Chondrocyte (in vitro differentiated cells): ENCODE data around the gene ATG3. TPM values are rescaled to one million over a fixed set of nuclear protein-coding genes. Genes with fewer than 3 reads are reported as not detected.

ENCODE experiments used
- DNase-seq: peaks from one replicate; pipeline ENCODE4 v3.0.0; 2021; ENCODE audit warnings: mixed read lengths, low spot score
- H3K27ac Mint-ChIP-seq: one replicate; pipeline ENCODE4 v1.8.0; 2021; ENCODE audit warnings: mild to moderate bottlenecking, moderate library complexity, mixed read lengths; ENCODE audit not compliant: unreplicated experiment
- H3K27me3 Mint-ChIP-seq: 2 replicates; pipeline ENCODE4 v1.8.0; 2021; ENCODE audit warnings: low read depth, mixed read lengths
- H3K36me3 Mint-ChIP-seq: 2 replicates; pipeline ENCODE4 v1.8.0; 2021; ENCODE audit warnings: low read depth, mixed read lengths
- H3K4me1 Mint-ChIP-seq: 2 replicates; pipeline ENCODE4 v1.8.0; 2021; ENCODE audit warnings: low read depth, mild to moderate bottlenecking, mixed read lengths
- H3K4me3 Mint-ChIP-seq: one replicate; pipeline ENCODE4 v1.8.0; 2021; ENCODE audit warnings: mild to moderate bottlenecking, moderate library complexity, mixed read lengths; ENCODE audit not compliant: unreplicated experiment
- H3K9me3 Mint-ChIP-seq: 2 replicates; pipeline ENCODE4 v1.8.0; 2021; ENCODE audit warnings: low read depth, mixed read lengths
- total RNA-seq: library from RNA; stranded (reverse); gene quantifications from 3 replicates; pipeline ENCODE4 v1.2.1, GENCODE V29; 2021
- TF ChIP-seq, protein P1 (sequence below): fragments of 200-600 bp; sonication (generic); IDR thresholded peaks from 2 replicates; pipeline ENCODE4 v1.5.0; 2021; ENCODE audit warnings: antibody characterized with exemption, mild to moderate bottlenecking, moderate library complexity

ATG3 gene
- total RNA-seq, 1 donor from 2014 or later = 42.7 TPM

DNA sequence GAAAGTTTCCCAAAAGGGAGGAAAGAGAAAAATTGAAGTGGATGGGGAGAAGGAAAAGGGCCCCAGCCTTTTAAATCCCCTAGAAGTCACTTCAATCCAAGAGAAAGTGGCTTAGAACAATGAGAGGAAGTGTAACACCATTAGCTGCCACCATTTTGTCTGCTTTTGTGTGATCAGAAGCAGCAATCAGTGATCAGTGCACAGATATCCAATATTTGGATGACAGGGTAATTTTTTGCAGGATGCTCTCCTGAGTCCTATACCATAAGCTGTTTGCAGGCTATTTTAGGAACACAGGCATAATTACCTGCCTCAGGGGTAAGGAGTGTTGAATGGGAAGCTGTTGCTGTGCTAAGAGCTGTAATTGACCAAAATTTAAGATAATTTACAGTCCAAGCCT, 31.5 kb upstream of the ATG3 start:
- no peak overlapping the region for H3K27ac Mint-ChIP-seq
- peaks cover 5% of the 10 kb centered on the region for H3K9me3 Mint-ChIP-seq
- H3K36me3 Mint-ChIP-seq = peaks cover 11% of the 10 kb centered on the region
- H3K4me3 Mint-ChIP-seq = no peak overlapping the region
- H3K4me1 Mint-ChIP-seq = no peaks in the 10 kb centered on the region
- no peaks in the 10 kb centered on the region for H3K27me3 Mint-ChIP-seq
- DNase-seq = no peak
- TF ChIP-seq, protein P1, sequence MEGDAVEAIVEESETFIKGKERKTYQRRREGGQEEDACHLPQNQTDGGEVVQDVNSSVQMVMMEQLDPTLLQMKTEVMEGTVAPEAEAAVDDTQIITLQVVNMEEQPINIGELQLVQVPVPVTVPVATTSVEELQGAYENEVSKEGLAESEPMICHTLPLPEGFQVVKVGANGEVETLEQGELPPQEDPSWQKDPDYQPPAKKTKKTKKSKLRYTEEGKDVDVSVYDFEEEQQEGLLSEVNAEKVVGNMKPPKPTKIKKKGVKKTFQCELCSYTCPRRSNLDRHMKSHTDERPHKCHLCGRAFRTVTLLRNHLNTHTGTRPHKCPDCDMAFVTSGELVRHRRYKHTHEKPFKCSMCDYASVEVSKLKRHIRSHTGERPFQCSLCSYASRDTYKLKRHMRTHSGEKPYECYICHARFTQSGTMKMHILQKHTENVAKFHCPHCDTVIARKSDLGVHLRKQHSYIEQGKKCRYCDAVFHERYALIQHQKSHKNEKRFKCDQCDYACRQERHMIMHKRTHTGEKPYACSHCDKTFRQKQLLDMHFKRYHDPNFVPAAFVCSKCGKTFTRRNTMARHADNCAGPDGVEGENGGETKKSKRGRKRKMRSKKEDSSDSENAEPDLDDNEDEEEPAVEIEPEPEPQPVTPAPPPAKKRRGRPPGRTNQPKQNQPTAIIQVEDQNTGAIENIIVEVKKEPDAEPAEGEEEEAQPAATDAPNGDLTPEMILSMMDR = no peak

DNA sequence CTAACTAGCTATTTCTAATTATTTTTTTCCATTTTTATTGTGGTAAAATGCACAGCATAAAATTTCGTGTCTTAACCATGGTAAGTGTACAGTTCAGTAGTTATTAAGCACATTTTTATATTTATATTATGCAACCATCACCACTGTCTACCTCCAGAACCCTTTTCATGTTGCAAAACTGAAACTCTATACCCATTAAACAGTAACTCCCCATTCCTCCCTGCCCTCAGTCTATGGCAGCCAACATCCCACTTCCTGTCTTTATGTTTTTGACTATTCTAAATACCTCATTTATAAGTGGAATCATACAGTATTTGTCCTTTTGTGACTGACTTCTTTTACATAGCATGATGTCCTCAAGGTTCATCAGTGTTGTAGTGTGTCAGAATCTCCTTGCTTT, 25.6 kb upstream of the ATG3 start:
- Mint-ChIP-seq H3K27me3 (no peaks in the 10 kb centered on the region), H3K9me3 (no peaks in the 10 kb centered on the region), H3K27ac (no peak overlapping the region), H3K36me3 (peaks cover 8% of the 10 kb centered on the region), H3K4me1 (peaks cover 10% of the 10 kb centered on the region), H3K4me3 (no peak overlapping the region)
- TF ChIP-seq, protein P1 = no peak
- DNase-seq = no peak

DNA sequence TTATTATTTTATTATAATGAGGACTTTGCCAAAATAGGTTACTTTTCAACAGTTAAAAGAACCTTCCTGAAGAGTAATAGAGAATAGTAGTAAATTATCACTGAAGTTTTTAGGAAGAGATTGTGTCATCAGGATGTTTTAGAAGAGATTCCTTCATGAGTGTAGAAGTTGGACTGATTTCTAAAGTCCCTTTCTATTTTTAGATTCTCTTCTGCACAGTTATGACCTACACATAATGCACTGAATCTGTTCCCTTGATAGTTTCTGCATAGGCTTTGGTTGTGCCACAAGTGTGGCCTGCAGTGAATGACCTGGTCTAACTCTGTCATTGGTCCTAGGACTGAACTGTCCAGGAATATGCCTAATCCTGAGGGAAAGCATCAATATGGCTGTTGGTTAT, 24.0 kb upstream of the ATG3 start:
- H3K36me3 Mint-ChIP-seq = peaks cover 7% of the 10 kb centered on the region
- no peak for DNase-seq
- peak overlapping the region; percentile 59 for H3K27ac Mint-ChIP-seq
- TF ChIP-seq, protein P1 = no peak
- peaks cover 14% of the 10 kb centered on the region for H3K4me1 Mint-ChIP-seq
- H3K9me3 Mint-ChIP-seq = no peaks in the 10 kb centered on the region
- no peak overlapping the region for H3K4me3 Mint-ChIP-seq
- no peaks in the 10 kb centered on the region for H3K27me3 Mint-ChIP-seq

DNA sequence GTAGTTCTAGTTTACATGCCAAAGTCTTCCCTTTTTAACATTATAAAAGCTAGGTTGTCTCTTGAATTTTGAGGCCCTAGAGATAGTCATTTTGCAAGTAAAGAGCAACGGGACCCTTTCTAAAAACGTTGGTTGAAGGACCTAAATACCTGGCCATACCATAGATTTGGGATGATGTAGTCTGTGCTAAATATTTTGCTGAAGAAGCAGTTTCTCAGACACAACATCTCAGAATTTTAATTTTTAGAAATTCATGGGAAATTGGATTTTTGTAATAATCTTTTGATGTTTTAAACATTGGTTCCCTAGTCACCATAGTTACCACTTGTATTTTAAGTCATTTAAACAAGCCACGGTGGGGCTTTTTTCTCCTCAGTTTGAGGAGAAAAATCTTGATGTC, 21.3 kb upstream of the ATG3 start:
- DNase-seq = no peak
- Mint-ChIP-seq H3K9me3 (no peaks in the 10 kb centered on the region), H3K27me3 (no peaks in the 10 kb centered on the region), H3K4me1 (peaks cover 14% of the 10 kb centered on the region), H3K27ac (no peak overlapping the region), H3K36me3 (peaks cover 8% of the 10 kb centered on the region), H3K4me3 (no peak overlapping the region)
- TF ChIP-seq, protein P1 = no peak

DNA sequence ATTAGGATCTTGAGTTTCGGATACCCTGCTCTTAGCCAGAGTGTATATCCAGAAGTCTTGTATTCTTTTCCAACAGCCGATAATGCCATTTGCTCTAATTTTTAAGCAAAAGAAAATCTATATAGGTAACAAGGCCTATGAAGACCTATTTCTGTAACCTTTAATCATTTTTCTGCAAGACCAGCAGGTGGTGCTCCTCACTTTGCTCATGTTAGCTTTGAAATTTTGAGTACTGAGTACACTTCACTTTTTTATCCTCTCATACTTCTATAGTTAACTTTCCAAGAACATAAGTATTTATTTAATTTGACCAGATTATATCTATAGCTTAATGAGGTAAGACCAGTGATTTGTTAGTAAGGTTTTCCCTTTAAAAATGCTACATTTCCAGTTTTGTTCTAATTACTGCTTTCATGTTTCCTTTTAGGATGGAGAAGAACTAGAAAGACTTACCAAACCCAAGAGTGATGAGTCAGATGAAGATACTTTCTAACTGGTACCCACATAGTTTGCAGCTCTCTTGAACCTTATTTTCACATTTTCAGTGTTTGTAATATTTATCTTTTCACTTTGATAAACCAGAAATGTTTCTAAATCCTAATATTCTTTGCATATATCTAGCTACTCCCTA, 20.6 kb upstream of the ATG3 start:
- peaks cover 14% of the 10 kb centered on the region for H3K4me1 Mint-ChIP-seq
- no peak for DNase-seq
- H3K27ac Mint-ChIP-seq = no peak overlapping the region
- TF ChIP-seq, protein P1 = peak; percentile 86
- peaks cover 6% of the 10 kb centered on the region for H3K36me3 Mint-ChIP-seq
- no peaks in the 10 kb centered on the region for H3K27me3 Mint-ChIP-seq
- no peaks in the 10 kb centered on the region for H3K9me3 Mint-ChIP-seq
- H3K4me3 Mint-ChIP-seq = no peak overlapping the region
